Measurements from ENCODE around the gene ZNF616. TPM values are rescaled to one million over a fixed set of nuclear protein-coding genes. Genes with fewer than 3 reads are reported as not detected.

ZNF616 gene
- total RNA-seq, 1 donor from 2014 or later = 18.9 TPM

DNA sequence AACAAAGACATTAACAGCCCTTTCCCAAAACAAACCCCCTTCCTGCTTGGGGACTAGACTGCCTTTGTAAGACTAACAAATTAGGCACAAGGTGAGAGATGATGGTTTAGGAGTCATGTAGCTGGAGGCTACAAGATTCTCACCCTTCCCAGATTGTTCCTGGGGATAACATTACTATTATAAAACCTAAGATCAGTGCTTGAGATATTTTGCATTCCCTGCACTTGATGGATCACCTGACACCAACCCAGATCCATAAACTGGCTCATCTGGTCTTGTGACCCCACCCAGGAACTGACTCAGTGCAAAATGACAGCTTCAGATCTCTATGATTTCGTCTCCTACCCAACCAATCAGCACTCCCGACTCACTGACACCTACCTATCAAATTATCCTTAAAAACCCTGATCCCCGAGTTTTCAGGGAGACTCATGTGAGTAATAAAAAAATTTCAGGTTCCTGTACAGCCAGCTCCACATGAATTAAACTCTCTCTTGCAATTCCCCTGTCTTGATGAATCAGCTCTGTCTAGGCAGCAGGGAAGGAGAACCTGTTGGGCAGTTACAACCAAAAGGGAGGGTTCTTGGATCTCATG is 2.4 kb upstream of the ZNF616 start:
- peaks cover 22% of the 10 kb centered on the region for H3K4me1 Mint-ChIP-seq
- peak overlapping the region; percentile 47 for H3K4me3 Mint-ChIP-seq
- peaks cover 35% of the 10 kb centered on the region for H3K36me3 Mint-ChIP-seq (ENCODE audit: low read depth)
- H3K27ac Mint-ChIP-seq (ENCODE audit: unreplicated experiment) = no peak overlapping the region
- TF ChIP-seq CTCF (conservative IDR thresholded peaks at IDR 0.05) = no peak
- DNase-seq (ENCODE audit: low read depth, low spot score) = no peak
- H3K9me3 Mint-ChIP-seq = peaks cover 16% of the 10 kb centered on the region
- no peaks in the 10 kb centered on the region for H3K27me3 Mint-ChIP-seq (ENCODE audit: low read depth)

GRCh38 chr19:52141203-52141602 is 1.5 kb upstream of the ZNF616 start:
- no peak for TF ChIP-seq CTCF (conservative IDR thresholded peaks at IDR 0.05)
- no peak for DNase-seq (ENCODE audit: low read depth, low spot score)
- peaks cover 41% of the 10 kb centered on the region for H3K36me3 Mint-ChIP-seq (ENCODE audit: low read depth)
- peaks cover 22% of the 10 kb centered on the region for H3K4me1 Mint-ChIP-seq
- no peak overlapping the region for H3K27ac Mint-ChIP-seq (ENCODE audit: unreplicated experiment)
- peak overlapping the region; percentile 47 for H3K4me3 Mint-ChIP-seq
- H3K27me3 Mint-ChIP-seq (ENCODE audit: low read depth) = no peaks in the 10 kb centered on the region
- H3K9me3 Mint-ChIP-seq = peaks cover 18% of the 10 kb centered on the region

DNA sequence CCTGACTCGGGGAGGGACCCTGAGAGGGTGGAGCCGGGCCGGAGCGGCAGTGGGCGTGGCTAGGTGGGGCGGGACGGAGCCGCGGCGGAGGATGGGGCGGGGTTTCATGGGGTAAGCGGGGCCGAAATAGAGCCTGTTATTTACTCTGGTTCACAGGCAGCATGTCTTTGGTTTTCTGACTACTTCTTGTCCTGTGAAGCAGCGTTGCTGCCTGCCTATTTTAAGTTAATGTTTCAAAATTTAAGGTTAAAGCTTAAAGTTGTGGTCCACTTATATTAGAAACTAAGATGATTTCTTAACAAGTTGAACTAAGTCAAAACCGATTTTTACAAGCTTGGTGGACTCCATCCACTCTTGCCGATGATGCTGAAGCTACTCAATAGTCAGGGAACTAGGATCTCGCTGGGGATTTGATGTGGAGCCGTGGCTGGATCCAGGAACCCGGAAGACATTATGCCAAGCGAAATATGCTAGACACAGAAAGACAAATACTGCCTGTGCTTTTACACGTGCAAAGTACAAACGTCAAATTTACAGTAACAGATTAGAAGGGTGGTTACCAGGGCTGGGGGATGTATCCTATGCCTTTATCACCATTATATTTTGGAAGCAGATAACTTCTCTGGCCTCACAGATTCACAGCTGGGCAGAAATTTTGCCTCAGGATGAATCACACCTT is 433 bp upstream of the ZNF616 start:
- no peak for TF ChIP-seq CTCF (conservative IDR thresholded peaks at IDR 0.05)
- Mint-ChIP-seq H3K4me3 (peak overlapping the region; percentile 98), H3K27ac (ENCODE audit: unreplicated experiment) (no peak overlapping the region), H3K27me3 (ENCODE audit: low read depth) (no peaks in the 10 kb centered on the region), H3K4me1 (peaks cover 22% of the 10 kb centered on the region), H3K36me3 (ENCODE audit: low read depth) (peaks cover 48% of the 10 kb centered on the region), H3K9me3 (peaks cover 22% of the 10 kb centered on the region)
- no peak for DNase-seq (ENCODE audit: low read depth, low spot score)

DNA sequence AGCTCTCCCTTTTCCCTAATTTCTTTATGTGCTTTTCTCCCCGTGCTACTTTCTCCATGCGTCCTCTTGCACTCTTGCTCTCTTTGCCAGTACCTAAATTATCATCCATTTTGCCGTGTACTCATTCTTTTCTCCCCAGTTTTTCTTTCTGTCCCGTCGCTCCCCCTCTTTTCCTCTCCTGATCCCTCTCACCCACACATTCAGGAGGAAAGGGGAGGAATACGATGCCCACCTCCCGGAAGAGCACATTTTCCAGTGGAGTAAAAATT is 821 bp downstream of the ZNF616 start:
- peaks cover 22% of the 10 kb centered on the region for H3K4me1 Mint-ChIP-seq
- H3K27ac Mint-ChIP-seq (ENCODE audit: unreplicated experiment) = peak overlapping the region; percentile 99
- peaks cover 60% of the 10 kb centered on the region for H3K36me3 Mint-ChIP-seq (ENCODE audit: low read depth)
- no peak for TF ChIP-seq CTCF (conservative IDR thresholded peaks at IDR 0.05)
- DNase-seq (ENCODE audit: low read depth, low spot score) = no peak
- peak overlapping the region; percentile 98 for H3K4me3 Mint-ChIP-seq
- no peaks in the 10 kb centered on the region for H3K27me3 Mint-ChIP-seq (ENCODE audit: low read depth)
- peaks cover 28% of the 10 kb centered on the region for H3K9me3 Mint-ChIP-seq

- Mint-ChIP-seq H3K9me3 (peaks cover 30% of the 10 kb centered on the region), H3K36me3 (ENCODE audit: low read depth) (peaks cover 63% of the 10 kb centered on the region), H3K4me3 (peak overlapping the region; percentile 98), H3K4me1 (peaks cover 22% of the 10 kb centered on the region), H3K27ac (ENCODE audit: unreplicated experiment) (peak overlapping the region; percentile 99), H3K27me3 (ENCODE audit: low read depth) (no peaks in the 10 kb centered on the region)
- TF ChIP-seq CTCF (conservative IDR thresholded peaks at IDR 0.05) = no peak
- peak; percentile 54 for DNase-seq (ENCODE audit: low read depth, low spot score)
These were observed 1.3 kb downstream of the ZNF616 start for GRCh38 chr19:52138278-52138982.

Data from neural crest cell (in vitro differentiated cells).